Breast epithelium (tissue), 4 donors: ENCODE data around the gene HDHD5. TPM values are rescaled to one million over a fixed set of nuclear protein-coding genes. Genes with fewer than 3 reads are reported as not detected.

Source experiments
- DNase-seq, 2 donors: peaks; one replicate each; pipeline ENCODE4 v3.0.0-alpha.2; 2019; ENCODE audit warnings: low spot score in 2 of 2
- H3K27ac ChIP-seq, 2 donors: fragments of 200-600 bp; sonication (generic) in 1 of 2; one replicate each; pipeline ENCODE4 v1.5.1; 2016 to 2019; ENCODE audit warnings: mild to moderate bottlenecking in 1 of 2
- H3K27me3 ChIP-seq, 2 donors: fragments of 200-600 bp; sonication (generic) in 1 of 2; one replicate each; pipeline versions ENCODE4 v1.5.1 to v1.6.0; 2017 to 2019; ENCODE audit warnings: control low read depth in 1 of 2, mild to moderate bottlenecking in 1 of 2
- H3K36me3 ChIP-seq: fragments of 200-600 bp; one replicate; pipeline ENCODE4 v1.5.1; 2019
- H3K4me1 ChIP-seq, 2 donors: fragments of 200-600 bp; sonication (generic); one replicate each; pipeline ENCODE4 v1.5.1; 2016 to 2019; ENCODE audit warnings: control low read depth in 1 of 2
- H3K4me3 ChIP-seq, 3 donors: fragments of 200-600 bp; sonication (generic); 1 replicate in 2 of 3; 2 replicates in 1 of 3; pipeline ENCODE4 v1.5.1; 2016 to 2019; ENCODE audit warnings: mild to moderate bottlenecking in 3 of 3, moderate library complexity in 2 of 3
- H3K9me3 ChIP-seq, 2 donors: fragments of 200-600 bp; sonication (generic) in 1 of 2; one replicate each; pipeline ENCODE4 v1.5.1; 2016 to 2019; ENCODE audit warnings: control low read depth in 1 of 2
- CTCF ChIP-seq, 3 donors: fragments of 450-650 bp; IDR thresholded peaks; one replicate each; pipeline ENCODE4 v1.5.1; 2016 to 2017; ENCODE audit warnings: antibody characterized with exemption in 3 of 3, mild to moderate bottlenecking in 3 of 3, moderate library complexity in 3 of 3
- POLR2A ChIP-seq: fragments of 450-650 bp; IDR thresholded peaks from one replicate; pipeline ENCODE4 v1.6.1; 2016; ENCODE audit warnings: antibody characterized with exemption, mild to moderate bottlenecking, moderate library complexity
- POLR2AphosphoS5 ChIP-seq, 3 donors: sonication (generic); formaldehyde crosslinking; IDR thresholded peaks; one replicate each; pipeline ENCODE4 v1.6.1; 2017; ENCODE audit warnings: antibody characterized with exemption in 3 of 3
- intact Hi-C: fragments of 100-400 bp; cut with DNase I; formaldehyde crosslinking; loops from one replicate; pipeline ENCODE4 v1.15.1; 2023; ENCODE audit warnings: low total_unique reads
- total RNA-seq, 3 donors: library from RNA; depleted of rRNA; stranded (reverse); fragments of >200 nt; gene quantifications; one replicate each; pipeline ENCODE4 v1.1.0, GENCODE V29; 2016

Gene HDHD5
- total RNA-seq, 3 donors from 2014 or later: 42.0 to 54.4 (median 53.8) TPM

GRCh38 chr22:17198170-17199002, 39.3 kb upstream of the HDHD5 start:
- no peak for DNase-seq
- intact Hi-C loops: no loop called here

GRCh38 chr22:17194213-17194612, 35.1 kb upstream of the HDHD5 start:
- no peak for DNase-seq
- Histone ChIP-seq H3K4me3 (no peak overlapping the region), H3K27ac (no peak overlapping the region), H3K9me3 (no peaks in the 10 kb centered on the region), H3K36me3 (no peaks in the 10 kb centered on the region), H3K27me3 (no peaks in the 10 kb centered on the region), H3K4me1 (no peaks in the 10 kb centered on the region)
- TF ChIP-seq POLR2A (no peak), POLR2AphosphoS5 (IDR thresholded peaks at IDR 0.05) (no peak), CTCF (IDR thresholded peaks at IDR 0.05) (no peak)
- intact Hi-C loops: no loop called here

More at GRCh38 chr22:17198170-17199002, 39.3 kb upstream of the HDHD5 start:
- no peaks in the 10 kb centered on the region for H3K27me3 ChIP-seq
- H3K4me1 ChIP-seq: no peaks in the 10 kb centered on the region
- no peak for TF ChIP-seq CTCF (IDR thresholded peaks at IDR 0.05)
- TF ChIP-seq POLR2AphosphoS5 (IDR thresholded peaks at IDR 0.05): no peak
- TF ChIP-seq POLR2A: no peak
- peak overlapping the region; percentile 28 to 54 (median 36) for H3K4me3 ChIP-seq
- peak overlapping the region in 1 of 2 donors; percentile 20 for H3K27ac ChIP-seq
- H3K9me3 ChIP-seq: no peaks in the 10 kb centered on the region
- H3K36me3 ChIP-seq: no peaks in the 10 kb centered on the region

GRCh38 chr22:17192186-17192585, 33.1 kb upstream of the HDHD5 start:
- H3K27me3 ChIP-seq: no peaks in the 10 kb centered on the region
- intact Hi-C loops: no loop called here

GRCh38 chr22:17191163-17191784, 32.2 kb upstream of the HDHD5 start:
- intact Hi-C loops: no loop called here
- Histone ChIP-seq H3K27me3 (no peaks in the 10 kb centered on the region), H3K9me3 (no peaks in the 10 kb centered on the region), H3K27ac (peak overlapping the region in 1 of 2 donors; percentile 25), H3K4me3 (peak overlapping the region in 1 of 3 donors; percentile 20), H3K36me3 (no peaks in the 10 kb centered on the region), H3K4me1 (no peaks in the 10 kb centered on the region)
- TF ChIP-seq POLR2AphosphoS5 (IDR thresholded peaks at IDR 0.05): no peak
- no peak for TF ChIP-seq POLR2A
- no peak for TF ChIP-seq CTCF (IDR thresholded peaks at IDR 0.05)
- no peak for DNase-seq

More at GRCh38 chr22:17192186-17192585, 33.1 kb upstream of the HDHD5 start:
- Histone ChIP-seq H3K27ac (no peak overlapping the region), H3K9me3 (no peaks in the 10 kb centered on the region), H3K4me1 (no peaks in the 10 kb centered on the region), H3K4me3 (no peak overlapping the region), H3K36me3 (no peaks in the 10 kb centered on the region)
- TF ChIP-seq POLR2AphosphoS5 (IDR thresholded peaks at IDR 0.05) (no peak), CTCF (IDR thresholded peaks at IDR 0.05) (no peak), POLR2A (no peak)
- DNase-seq: no peak

GRCh38 chr22:17190702-17191101, 31.6 kb upstream of the HDHD5 start:
- no peak for DNase-seq
- H3K27me3 ChIP-seq: no peaks in the 10 kb centered on the region
- TF ChIP-seq POLR2A: no peak
- no peak for TF ChIP-seq CTCF (IDR thresholded peaks at IDR 0.05)
- no peak for TF ChIP-seq POLR2AphosphoS5 (IDR thresholded peaks at IDR 0.05)
- peak overlapping the region in 1 of 2 donors; percentile 25 for H3K27ac ChIP-seq
- H3K4me1 ChIP-seq: no peaks in the 10 kb centered on the region
- H3K9me3 ChIP-seq: no peaks in the 10 kb centered on the region
- intact Hi-C loops: no loop called here
- no peak overlapping the region for H3K4me3 ChIP-seq
- no peaks in the 10 kb centered on the region for H3K36me3 ChIP-seq
